Skin of body (tissue), 2 donors: ENCODE data around the gene SPECC1. TPM values are rescaled to one million over a fixed set of nuclear protein-coding genes. Genes with fewer than 3 reads are reported as not detected.
A peak's percentile ranks its signal among the peaks of the same experiment; 100 is the strongest.

Experiments
- DNase-seq: peaks from one replicate; lab custom pipeline; 2025; lab: John Stamatoyannopoulos, UW
- total RNA-seq: library from RNA; depleted of rRNA; stranded (reverse); fragments of >200 nt; gene quantifications from one replicate; pipeline ENCODE4 v1.2.3, GENCODE V29; 2014

Gene SPECC1
- total RNA-seq, 1 donor from 2014 or later: 21.3 TPM

DNA sequence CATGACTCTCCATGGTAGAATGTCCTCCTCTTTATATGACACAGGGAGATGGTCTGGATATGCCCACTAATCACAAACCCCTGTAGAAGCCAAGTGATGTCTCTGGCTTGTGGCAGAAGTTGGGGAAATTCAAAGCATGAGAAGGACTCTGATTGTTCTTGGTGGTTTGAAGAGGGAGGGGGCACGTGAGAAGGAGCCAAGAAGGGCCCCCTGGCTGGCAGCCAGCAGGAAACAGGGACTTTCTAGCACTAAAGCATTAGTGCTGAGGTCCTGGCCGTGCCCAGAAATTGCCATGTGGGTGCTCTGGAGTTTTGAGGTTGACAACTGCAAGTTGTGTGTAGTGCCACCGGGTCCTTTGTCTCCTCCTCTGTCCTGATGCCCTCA lies 258.3 kb downstream of the SPECC1 start:
- DNase-seq: no peak

DNA sequence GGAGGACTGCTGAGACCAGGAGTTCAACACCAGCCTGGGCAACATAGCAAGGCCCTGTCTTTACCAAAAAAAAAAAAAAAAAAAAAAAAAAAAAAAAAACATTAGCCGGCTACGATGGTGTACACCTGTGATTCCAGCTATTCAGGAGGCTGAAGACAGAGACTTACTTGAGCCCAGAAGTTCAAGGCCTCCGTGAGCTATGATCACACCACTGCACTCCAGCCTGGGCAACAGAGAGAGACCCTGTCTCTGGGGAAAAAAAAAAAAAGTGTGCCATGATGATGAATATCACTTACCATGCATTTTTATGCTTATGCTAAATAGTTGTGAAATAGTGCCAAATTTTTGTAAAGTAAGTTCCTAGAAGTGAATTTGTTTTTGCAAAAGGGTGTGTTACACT lies 261.2 kb downstream of the SPECC1 start:
- DNase-seq: no peak

DNA sequence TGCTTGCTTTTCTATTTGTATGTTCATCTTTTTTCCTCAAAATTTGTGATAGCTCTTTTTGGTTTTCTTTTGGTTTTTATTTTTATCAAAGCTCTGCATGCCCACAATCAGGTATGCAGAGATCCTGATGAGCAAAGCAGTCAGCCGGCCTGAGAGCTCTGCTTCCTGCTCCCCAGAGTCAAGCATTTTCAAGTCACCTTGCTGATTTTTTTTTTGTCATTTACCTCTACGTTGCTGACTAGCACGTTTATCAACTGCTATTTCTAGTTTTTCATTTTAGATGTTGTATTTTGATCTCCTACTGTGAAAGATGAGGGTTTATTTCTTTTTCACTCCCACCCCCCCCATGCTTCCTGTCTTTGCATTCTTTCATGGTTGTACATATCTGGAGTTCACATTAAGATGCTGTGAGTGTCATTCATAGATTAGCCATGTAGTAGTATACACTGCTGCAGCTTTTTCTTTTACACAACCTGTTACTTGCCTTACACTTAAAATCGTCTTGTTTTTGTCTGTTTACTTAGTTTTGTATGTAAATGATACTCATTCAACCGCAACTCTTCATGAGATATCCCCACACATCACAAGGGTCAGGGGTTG lies 262.0 kb downstream of the SPECC1 start:
- DNase-seq: no peak

DNA sequence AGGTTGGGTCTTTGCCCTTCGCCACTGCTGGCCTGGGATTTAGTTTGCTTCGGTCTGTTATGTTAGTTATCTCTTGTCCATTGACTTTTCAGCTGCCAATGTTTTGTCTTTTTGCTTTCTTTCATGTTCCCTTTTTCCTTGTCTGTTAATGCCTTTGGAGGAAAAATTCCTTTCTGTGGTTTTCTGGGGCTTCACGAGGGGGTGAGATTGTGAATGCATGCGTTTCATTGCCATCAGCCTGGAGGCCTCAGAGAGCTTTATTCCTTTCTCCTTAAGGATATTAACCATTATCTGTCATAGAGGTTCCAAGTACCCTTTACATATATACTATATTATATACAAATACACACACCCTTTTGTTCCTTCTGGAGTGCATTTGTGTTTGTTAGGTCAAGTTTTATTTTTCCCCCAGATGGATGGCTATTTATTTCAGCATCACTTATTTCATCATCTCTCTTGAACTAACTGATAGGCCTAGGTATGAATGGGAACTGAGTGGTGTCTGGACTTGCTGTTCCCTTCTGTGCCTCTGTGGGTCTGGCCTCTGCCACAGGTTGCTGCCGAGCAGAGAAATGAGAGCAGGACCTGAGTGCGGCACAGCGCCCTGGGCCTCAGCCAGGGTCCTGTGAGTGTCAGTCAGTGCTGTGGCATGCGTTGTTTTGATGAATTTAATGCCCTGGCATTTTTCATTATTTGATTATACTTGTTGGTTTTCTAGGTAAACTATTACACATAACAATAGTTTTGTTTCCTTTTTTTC lies 264.8 kb downstream of the SPECC1 start:
- DNase-seq: no peak

GRCh38 chr17:20275653-20276052 lies 266.5 kb downstream of the SPECC1 start:
- no peak for DNase-seq

DNA sequence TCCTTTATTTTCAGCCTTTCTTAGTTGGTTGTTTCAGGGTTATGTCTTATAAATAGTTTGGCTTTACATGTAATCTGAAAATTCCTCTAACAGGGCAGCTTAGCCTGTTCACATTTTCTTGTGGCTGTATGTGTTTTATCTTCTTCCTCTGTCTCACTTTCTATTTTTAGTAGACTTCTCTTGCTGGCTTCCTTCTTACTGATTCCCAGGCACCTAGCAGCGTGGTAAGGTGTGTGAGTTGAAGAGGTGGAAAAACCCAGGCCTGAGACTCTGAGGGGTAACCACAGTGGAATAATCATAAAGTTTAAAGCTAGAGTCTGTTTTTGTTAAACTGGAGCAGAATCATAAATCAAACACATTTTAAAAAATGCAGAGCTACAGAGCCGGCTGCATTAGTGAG lies 267.3 kb downstream of the SPECC1 start:
- DNase-seq: no peak

DNA sequence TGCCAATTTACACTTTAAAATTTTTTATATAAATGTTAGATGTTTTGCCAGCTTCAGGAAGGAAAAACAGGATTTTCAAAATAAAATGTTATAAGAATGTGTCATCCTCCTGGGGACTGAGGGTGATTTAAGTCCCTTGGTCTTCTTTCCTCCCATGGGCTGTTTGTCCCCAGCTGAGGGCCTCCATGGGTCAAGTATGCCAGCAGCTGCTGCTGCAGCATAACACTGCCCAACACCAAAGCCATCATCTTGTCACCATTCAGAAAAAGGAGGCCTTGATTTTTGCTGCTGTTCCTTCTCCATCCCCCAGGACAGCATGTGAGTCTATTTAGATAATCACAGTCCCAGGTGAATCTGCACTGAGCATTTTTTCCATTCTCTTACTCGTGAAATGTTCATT lies 269.6 kb downstream of the SPECC1 start:
- no peak for DNase-seq

GRCh38 chr17:20279631-20280030 lies 270.5 kb downstream of the SPECC1 start:
- no peak for DNase-seq

- no peak for DNase-seq
Measured at GRCh38 chr17:20280051-20280450, 270.9 kb downstream of the SPECC1 start.

DNA sequence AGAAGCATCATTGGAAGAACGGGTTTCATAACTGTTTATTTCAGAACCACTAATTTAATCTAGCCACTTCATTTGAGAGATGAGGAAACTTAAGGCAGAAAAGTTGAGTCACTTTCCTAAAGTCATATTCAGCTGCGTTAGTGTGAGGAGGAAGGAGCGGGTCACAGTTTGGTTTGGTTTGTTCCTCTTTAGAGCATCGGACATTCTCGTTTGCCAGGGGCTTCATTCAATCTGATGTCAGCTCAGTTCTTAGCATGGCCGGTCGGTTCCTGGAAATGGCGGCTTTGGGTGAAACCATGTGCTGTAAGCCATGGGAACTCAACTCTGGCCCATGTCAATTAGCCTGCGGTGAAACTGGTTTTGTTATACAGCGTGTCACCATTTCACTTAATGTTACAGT lies 271.7 kb downstream of the SPECC1 start:
- DNase-seq: no peak

DNA sequence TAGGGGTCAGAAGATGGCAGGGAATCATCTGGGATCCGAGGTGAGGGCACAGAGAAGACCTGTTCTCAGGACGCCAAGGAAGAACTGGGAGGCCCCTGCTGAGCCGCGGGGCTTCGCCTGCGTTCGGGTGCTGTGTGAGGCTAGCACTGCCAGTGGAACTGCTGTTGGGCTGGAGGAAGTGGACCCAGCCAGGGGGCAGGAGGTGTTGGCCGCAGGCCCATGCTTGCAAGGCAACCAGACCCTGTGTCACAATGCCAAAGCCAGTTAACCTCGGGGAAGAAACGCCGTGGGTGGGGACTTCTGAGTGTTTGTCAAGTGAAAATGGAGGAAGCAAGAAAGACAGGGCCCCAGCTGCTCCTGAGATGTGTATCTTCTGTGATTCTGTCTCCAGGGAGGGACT lies 272.7 kb downstream of the SPECC1 start:
- no peak for DNase-seq

DNA sequence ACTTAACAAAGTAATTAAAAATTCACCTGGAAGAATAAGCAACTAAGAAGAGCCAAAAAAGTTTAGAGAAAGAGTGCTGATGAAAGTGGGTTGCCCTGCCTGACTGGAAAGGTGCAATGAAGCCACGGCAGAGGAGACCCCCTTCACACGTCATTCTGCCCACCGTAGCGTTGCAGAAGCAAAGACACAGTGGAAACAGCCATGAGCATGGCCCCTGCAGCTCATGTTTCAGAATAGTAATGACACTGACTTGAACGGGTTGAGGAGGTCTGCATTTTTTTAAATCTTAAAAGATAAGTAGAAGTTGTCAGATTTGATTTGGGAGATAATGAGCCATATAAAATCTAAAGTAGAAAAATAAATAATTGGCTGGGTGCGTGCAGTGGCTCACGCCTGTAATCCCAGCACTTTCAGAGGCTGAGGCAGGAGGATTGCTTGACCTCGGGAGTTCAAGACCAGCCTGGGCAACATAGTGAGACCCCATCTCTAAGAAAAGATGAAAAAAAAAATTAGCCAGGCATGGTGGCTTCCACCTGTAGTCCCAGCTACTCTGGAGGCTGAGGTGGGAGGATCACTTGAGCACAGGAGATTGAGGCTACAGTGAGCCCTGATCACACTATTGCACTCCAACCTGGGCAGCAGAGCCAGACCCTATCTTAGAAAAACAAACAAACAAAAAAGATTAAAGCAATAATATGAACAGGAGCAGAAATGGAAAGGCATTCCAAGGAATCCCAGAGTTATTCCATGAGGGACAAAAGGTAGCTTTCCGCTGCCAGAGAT lies 273.6 kb downstream of the SPECC1 start:
- DNase-seq: no peak

- no peak for DNase-seq
Measured at GRCh38 chr17:20284022-20284421, 274.9 kb downstream of the SPECC1 start.

GRCh38 chr17:20284570-20285295 lies 275.6 kb downstream of the SPECC1 start:
- peak; percentile 53 for DNase-seq

DNA sequence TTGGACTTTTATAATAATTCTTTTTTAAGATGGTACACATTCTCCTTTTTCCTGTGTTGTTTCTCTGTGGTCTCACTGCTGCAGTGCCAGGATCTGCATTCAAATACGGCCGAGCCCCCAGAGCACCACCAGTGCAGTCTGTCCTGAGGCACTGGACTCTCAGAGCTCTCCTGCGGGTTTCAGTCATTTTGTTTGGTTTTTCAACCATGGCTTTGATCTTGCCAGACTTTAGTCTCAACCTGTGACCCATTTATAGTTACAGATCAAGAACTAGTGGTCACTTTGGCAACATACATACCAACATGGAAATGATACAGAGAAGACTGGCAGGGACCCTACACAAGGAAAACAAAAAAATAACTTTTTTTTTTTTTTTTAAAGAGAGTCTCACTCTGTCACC lies 280.8 kb downstream of the SPECC1 start:
- DNase-seq: no peak

DNA sequence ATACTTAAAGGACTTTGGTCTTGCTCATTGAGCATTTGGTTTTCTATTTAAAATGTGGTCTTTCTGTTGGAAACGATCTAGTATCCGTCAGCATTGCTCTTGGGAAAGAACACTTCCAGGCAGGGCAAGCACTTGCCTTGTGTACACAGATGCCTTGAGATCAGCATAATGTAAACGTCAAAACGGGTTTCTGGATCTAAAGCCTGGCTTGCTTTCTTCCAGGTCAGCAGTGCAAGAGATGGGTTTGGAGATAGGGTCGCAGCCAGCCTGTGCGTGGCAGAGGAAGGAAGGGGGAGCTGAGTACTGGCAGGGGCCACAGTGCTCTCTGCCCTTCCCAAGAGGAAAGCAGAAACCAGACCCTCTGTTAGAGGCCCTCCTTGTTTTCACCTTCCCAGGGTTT lies 282.7 kb downstream of the SPECC1 start:
- no peak for DNase-seq

- no peak for DNase-seq
Measured at GRCh38 chr17:20293501-20293900, 284.3 kb downstream of the SPECC1 start.

DNA sequence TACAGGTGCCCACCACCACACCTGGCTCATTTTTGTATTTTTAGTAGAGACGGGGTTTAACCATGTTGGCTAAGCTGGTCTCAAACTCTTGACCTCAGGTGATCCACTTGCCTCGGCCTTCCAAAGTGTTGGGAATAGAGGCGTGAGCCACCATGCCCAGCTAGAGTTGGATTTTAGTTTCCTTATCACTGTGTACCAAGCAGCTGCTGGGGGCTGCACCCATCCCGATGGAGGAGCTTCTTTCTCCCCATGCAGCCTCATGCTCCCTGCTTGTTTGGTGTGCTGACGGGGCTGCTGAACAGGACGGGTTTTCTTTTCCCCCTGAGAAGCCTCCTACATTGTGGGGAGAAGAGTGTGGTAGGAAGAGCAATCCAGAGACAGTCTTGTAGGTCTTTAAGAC lies 285.0 kb downstream of the SPECC1 start:
- DNase-seq: no peak

DNA sequence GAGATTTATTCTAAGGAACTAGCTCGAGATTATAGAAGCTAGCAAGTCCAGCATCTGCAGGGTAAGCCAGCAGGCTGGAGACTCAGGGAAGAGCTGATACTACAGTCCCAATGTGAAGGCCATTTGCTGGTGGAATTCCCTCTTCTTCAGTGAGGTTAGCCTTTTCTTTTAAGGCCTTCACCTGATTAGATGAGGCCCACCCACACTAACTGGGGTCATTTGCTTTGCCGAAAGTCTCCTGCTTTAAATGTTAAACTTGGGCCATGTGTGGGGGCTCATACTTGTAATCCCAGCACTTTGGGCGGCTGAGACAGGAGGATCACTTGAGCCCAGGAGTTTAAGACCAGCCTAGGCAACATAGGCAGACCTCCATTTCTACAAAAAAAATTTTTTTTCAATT lies 289.9 kb downstream of the SPECC1 start:
- no peak for DNase-seq

DNA sequence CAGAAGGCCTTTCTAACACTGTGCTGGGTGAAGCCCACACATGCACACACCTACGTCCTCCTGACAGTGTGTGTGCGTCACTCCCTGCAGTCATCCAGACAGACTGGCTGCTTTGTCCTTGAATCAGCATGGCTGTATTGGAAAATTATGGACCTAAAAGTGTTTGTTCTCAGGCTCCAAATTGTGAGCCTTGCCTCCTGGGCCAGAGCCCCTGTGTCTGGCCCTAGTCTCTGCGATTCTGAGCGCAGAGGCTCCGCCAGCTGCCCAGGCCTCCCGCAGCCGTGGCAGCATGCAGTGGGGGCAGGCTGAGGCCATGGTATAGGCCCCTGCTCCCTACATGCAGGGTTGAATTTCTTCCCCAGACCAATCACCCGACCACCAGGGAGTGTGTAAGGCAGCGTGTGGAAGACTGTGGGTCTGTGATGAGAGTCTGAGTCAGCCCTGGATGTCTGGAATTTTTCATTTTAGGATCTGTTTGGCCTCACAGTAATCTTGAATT lies 291.3 kb downstream of the SPECC1 start:
- DNase-seq: no peak

DNA sequence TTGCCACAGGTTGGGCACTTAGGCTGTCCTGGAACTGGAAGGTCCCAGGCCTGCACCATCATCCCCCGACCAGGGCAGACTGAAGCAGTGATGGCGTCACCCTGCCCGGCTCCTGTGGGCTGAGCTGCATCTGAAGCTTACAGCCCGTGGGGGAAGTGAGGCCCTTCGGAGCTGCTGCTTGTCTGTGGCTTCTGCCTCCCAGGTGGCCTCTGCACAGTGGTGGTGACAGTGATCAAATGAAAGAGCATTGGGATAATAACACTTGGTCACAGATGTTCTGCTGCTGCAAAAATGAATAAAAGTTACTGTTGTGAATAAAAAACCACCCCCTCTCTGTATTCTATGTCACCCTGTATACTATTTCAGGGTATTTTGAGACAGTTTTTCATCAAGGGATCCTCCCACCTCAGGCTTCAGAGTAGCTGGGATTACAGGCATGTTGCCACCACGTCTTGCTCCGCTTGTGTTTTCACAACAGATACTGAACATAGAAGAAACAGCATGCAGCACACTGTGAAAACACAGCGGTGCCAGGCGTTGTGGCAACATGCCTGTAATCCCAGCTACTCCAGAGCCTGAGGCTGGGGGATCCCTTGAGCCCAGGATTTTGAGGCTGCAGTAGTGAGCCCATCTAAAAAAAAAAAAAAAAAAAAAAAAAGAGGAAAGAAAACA lies 293.2 kb downstream of the SPECC1 start:
- DNase-seq: no peak
